OCI-LY1 (cell line): ENCODE measurements around the gene TBC1D2B.
"Not testable (repeated sequence)": the region's sequence is repeated elsewhere in the genome, so short reads cannot be mapped to it uniquely, and the experiment has no call there.

Source experiments
- H2AFZ ChIP-seq: fragments of 200-600 bp; sonication (generic), shearing (Covaris generic); 2 replicates; pipeline ENCODE4 v1.6.0; 2014; ENCODE audit warnings: antibody characterized with exemption, mild to moderate bottlenecking, low read length
- H3F3A ChIP-seq: fragments of 200-600 bp; sonication (generic), shearing (Covaris generic); 2 replicates; pipeline ENCODE4 v1.6.0; 2014; ENCODE audit warnings: mild to moderate bottlenecking, antibody characterized with exemption, low read length, moderate library complexity; ENCODE audit not compliant: insufficient read depth
- H3K27ac ChIP-seq: fragments of 200-600 bp; sonication (generic); 2 replicates; pipeline ENCODE4 v1.5.1; 2014; ENCODE audit warnings: low read length, mixed run types, mild to moderate bottlenecking, low read depth; ENCODE audit not compliant: poor library complexity, severe bottlenecking
- H3K27me3 ChIP-seq: fragments of 200-600 bp; sonication (generic); 2 replicates; pipeline ENCODE4 v1.6.0; 2014; ENCODE audit warnings: antibody characterized with exemption, mild to moderate bottlenecking, low read length, moderate library complexity; ENCODE audit not compliant: insufficient read depth
- H3K36me3 ChIP-seq: fragments of 200-600 bp; sonication (generic); 2 replicates; pipeline ENCODE4 v1.6.1; 2014; ENCODE audit warnings: mild to moderate bottlenecking, antibody characterized with exemption, low read length, moderate library complexity, mixed read lengths; ENCODE audit not compliant: insufficient read depth
- H3K4me1 ChIP-seq: fragments of 200-600 bp; sonication (generic); 2 replicates; pipeline ENCODE4 v1.5.1; 2014; ENCODE audit warnings: mild to moderate bottlenecking, low read length, moderate library complexity; ENCODE audit not compliant: insufficient read depth, severe bottlenecking
- H3K4me2 ChIP-seq: fragments of 200-600 bp; sonication (generic), shearing (Covaris generic); 2 replicates; pipeline ENCODE4 v1.6.1; 2014; ENCODE audit warnings: low read length
- H3K4me3 ChIP-seq: fragments of 200-600 bp; sonication (generic); 2 replicates; pipeline ENCODE4 v1.5.1; 2014; ENCODE audit warnings: low read length, low read depth, mild to moderate bottlenecking, mixed read lengths; ENCODE audit not compliant: poor library complexity, severe bottlenecking
- H3K79me2 ChIP-seq: fragments of 200-600 bp; shearing (Covaris generic); 2 replicates; pipeline ENCODE4 v1.6.1; 2016; ENCODE audit warnings: mixed run types, low read length, mixed read lengths; ENCODE audit not compliant: insufficient read depth
- H3K9ac ChIP-seq: fragments of 200-600 bp; sonication (generic), shearing (Covaris generic); 2 replicates; pipeline ENCODE4 v1.6.1; 2014; ENCODE audit warnings: mild to moderate bottlenecking, low read length, mixed read lengths
- H3K9me2 ChIP-seq: fragments of 200-600 bp; sonication (generic), shearing (Covaris generic); 2 replicates; pipeline ENCODE4 v1.6.1; 2014; ENCODE audit warnings: low read depth, mild to moderate bottlenecking, low read length, mixed read lengths
- H3K9me3 ChIP-seq: fragments of 200-600 bp; shearing (Covaris generic); 2 replicates; pipeline ENCODE4 v1.6.1; 2014; ENCODE audit warnings: low read length, mixed read lengths
- H4K20me1 ChIP-seq: fragments of 200-600 bp; sonication (generic), shearing (Covaris generic); 2 replicates; pipeline ENCODE4 v1.6.0; 2016; ENCODE audit warnings: mild to moderate bottlenecking, low read length; ENCODE audit not compliant: insufficient read depth
- CTCF ChIP-seq: fragments of 200-600 bp; sonication (generic), shearing (Covaris generic); IDR thresholded peaks from 2 replicates; pipeline ENCODE4 v1.5.1; 2017; ENCODE audit warnings: mild to moderate bottlenecking, antibody characterized with exemption, low read length, moderate library complexity, mixed read lengths
- EZH2 ChIP-seq: fragments of 200-600 bp; sonication (generic), shearing (Covaris generic); IDR thresholded peaks from 2 replicates; pipeline ENCODE4 v1.8.0; 2017; ENCODE audit warnings: borderline replicate concordance, mixed run types, mild to moderate bottlenecking, antibody characterized with exemption, low read length, moderate library complexity, mixed read lengths

TBC1D2B gene

GRCh38 chr15:77964193-77964592 is 113.3 kb downstream of the TBC1D2B start:
- Histone ChIP-seq H3K4me2 (no peak overlapping the region), H4K20me1 (no peaks in the 10 kb centered on the region), H3K79me2 (no peaks in the 10 kb centered on the region), H3F3A (no peaks in the 10 kb centered on the region), H3K4me3 (no peak overlapping the region), H3K27ac (no peak overlapping the region), H3K4me1 (peaks cover 4% of the 10 kb centered on the region), H3K27me3 (peaks cover 7% of the 10 kb centered on the region; the same call in 1 of the 2 replicates), H3K9me2 (no peaks in the 10 kb centered on the region), H3K9me3 (no peaks in the 10 kb centered on the region), H3K36me3 (no peaks in the 10 kb centered on the region), H2AFZ (no peak overlapping the region), H3K9ac (no peak overlapping the region)
- no peak for TF ChIP-seq CTCF
- TF ChIP-seq EZH2: no peak

GRCh38 chr15:77959432-77959879 is 118.1 kb downstream of the TBC1D2B start:
- TF ChIP-seq CTCF: peak; percentile 94
- no peak for TF ChIP-seq EZH2
- H3K9me2 ChIP-seq: no peaks in the 10 kb centered on the region
- peak overlapping the region; percentile 44 for H3K4me2 ChIP-seq
- H3K27ac ChIP-seq: no peak overlapping the region
- peaks cover 4% of the 10 kb centered on the region for H3K4me1 ChIP-seq
- peaks cover 7% of the 10 kb centered on the region; the same call in 1 of the 2 replicates for H3K27me3 ChIP-seq
- H3K4me3 ChIP-seq: no peak overlapping the region
- no peak overlapping the region for H2AFZ ChIP-seq
- H3K36me3 ChIP-seq: no peaks in the 10 kb centered on the region
- H3K9ac ChIP-seq: no peak overlapping the region
- H3K9me3 ChIP-seq: no peaks in the 10 kb centered on the region
- H4K20me1 ChIP-seq: no peaks in the 10 kb centered on the region
- H3F3A ChIP-seq: no peaks in the 10 kb centered on the region
- H3K79me2 ChIP-seq: no peaks in the 10 kb centered on the region

- not testable (repeated sequence) for H3K79me2 ChIP-seq, H3K9me2 ChIP-seq, H3K27ac ChIP-seq, H3K4me1 ChIP-seq, H3K36me3 ChIP-seq, H3K4me2 ChIP-seq, H4K20me1 ChIP-seq, H3F3A ChIP-seq, H3K9me3 ChIP-seq, H3K27me3 ChIP-seq, H3K4me3 ChIP-seq, H3K9ac ChIP-seq, H2AFZ ChIP-seq
These were observed 118.6 kb downstream of the TBC1D2B start for GRCh38 chr15:77958716-77959431.

GRCh38 chr15:77958021-77958420 is 119.5 kb downstream of the TBC1D2B start:
- H3K27ac ChIP-seq, H3K9me3 ChIP-seq, H3K4me1 ChIP-seq, H3K9ac ChIP-seq, H3K36me3 ChIP-seq, H3K79me2 ChIP-seq, H3F3A ChIP-seq, H3K27me3 ChIP-seq, H3K9me2 ChIP-seq, H2AFZ ChIP-seq, H3K4me3 ChIP-seq, H4K20me1 ChIP-seq, H3K4me2 ChIP-seq: not testable (repeated sequence)

- not testable (repeated sequence) for H3K9me3 ChIP-seq, H3K27me3 ChIP-seq, H3K9ac ChIP-seq, H2AFZ ChIP-seq, H3F3A ChIP-seq, H3K4me2 ChIP-seq, H3K79me2 ChIP-seq, H4K20me1 ChIP-seq, H3K27ac ChIP-seq, H3K9me2 ChIP-seq, H3K4me3 ChIP-seq, H3K4me1 ChIP-seq, H3K36me3 ChIP-seq
These were observed 123.6 kb downstream of the TBC1D2B start for GRCh38 chr15:77953926-77954325.

GRCh38 chr15:77952928-77953446 is 124.5 kb downstream of the TBC1D2B start:
- H3K27ac ChIP-seq, H3K36me3 ChIP-seq, H3K4me2 ChIP-seq, H3K9ac ChIP-seq, H2AFZ ChIP-seq, H3K79me2 ChIP-seq, H3K4me3 ChIP-seq, H3K4me1 ChIP-seq, H3K27me3 ChIP-seq, H3K9me2 ChIP-seq, H3F3A ChIP-seq, H3K9me3 ChIP-seq, H4K20me1 ChIP-seq: not testable (repeated sequence)
